ENCODE data around the gene COL26A1.
"Not testable (repeated sequence)": the region's sequence is repeated elsewhere in the genome, so short reads cannot be mapped to it uniquely, and the experiment has no call there.

The COL26A1 gene

DNA sequence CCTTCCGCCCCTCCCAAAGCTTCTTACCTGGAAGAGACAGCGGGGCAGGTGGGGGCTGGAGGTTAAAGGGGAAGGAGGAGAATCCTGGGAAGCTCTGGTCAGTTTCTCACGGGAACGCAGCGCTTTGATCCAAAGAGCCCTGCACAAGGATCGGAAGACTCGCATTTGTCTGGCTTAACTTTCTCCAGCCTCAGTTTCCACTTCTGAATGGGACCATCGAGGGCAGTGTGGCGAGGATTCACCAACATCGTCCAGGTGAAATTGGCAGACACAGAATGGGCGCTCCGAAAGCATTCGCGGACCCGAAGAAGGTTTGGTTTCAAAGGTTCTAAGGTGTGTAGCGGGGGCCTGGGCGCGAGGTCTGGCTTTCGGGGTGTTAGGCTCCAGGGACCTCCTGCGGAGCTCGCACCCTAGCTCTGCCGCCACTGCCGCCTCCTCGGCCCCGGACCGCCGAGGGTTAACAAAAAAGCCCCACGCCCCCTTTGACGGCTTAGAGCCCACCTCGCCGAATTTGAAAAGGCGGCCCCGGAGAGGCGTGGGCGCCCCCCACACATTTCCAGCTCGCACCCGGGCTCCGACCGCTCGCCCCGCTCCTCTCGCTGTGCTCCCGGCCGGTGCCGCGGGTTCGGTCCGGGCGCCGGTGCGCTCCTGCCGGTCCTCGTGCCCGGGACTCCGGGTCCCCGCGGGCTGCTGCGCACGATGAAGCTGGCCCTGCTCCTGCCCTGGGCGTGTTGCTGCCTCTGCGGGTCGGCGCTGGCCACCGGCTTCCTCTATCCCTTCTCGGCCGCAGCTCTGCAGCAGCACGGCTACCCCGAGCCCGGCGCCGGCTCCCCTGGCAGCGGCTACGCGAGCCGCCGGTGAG lies at the start of gene COL26A1:
TSS of gene COL26A1 (plus strand) at position 542 of the 862 bp plus-strand sequence. CDS start at position 700, 158 bp downstream.
- peak; percentile 13 to 61 (median 25) for DNase-seq

DNA sequence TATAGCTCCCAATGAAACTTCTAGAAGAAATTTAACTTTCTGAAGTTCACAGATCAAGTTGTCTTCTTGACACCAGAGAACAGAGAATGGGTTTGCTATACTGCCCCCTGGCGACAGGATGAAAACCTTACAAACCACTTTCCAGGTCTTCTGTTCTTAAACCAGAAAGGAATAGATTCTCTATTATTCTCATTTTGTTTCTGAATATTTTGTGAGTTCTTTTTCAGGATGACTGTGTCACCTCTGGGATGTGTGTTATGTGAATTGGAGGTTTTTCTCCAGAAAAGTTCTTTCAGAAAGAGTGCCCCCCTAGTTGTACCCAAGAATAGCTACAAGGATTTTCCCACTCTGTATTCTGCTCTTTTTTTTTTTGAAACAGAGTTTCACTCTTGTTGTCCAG lies 47.3 kb upstream of the COL26A1 start:
- peak; percentile 62 to 71 (median 71) for DNase-seq

DNA sequence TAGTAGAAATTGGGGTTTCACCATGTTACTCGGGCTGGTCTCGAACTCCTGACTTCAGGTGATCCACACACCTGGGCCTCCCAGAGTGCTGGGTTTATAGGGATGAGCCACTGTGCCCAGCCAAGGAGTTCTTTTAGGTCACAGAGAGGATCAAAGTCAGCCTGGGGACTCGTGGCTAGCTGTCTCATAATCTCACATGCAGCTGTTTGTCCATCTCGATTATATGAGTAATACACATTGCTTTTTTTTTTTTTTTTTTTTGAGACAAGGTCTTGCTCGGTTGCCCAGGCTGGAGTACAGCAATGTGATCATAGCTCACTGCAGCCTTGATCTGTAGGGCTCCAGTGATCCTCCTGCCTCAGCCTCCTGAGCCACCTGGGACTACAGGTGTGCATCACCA lies 43.3 kb upstream of the COL26A1 start:
- DNase-seq = no peak

DNA sequence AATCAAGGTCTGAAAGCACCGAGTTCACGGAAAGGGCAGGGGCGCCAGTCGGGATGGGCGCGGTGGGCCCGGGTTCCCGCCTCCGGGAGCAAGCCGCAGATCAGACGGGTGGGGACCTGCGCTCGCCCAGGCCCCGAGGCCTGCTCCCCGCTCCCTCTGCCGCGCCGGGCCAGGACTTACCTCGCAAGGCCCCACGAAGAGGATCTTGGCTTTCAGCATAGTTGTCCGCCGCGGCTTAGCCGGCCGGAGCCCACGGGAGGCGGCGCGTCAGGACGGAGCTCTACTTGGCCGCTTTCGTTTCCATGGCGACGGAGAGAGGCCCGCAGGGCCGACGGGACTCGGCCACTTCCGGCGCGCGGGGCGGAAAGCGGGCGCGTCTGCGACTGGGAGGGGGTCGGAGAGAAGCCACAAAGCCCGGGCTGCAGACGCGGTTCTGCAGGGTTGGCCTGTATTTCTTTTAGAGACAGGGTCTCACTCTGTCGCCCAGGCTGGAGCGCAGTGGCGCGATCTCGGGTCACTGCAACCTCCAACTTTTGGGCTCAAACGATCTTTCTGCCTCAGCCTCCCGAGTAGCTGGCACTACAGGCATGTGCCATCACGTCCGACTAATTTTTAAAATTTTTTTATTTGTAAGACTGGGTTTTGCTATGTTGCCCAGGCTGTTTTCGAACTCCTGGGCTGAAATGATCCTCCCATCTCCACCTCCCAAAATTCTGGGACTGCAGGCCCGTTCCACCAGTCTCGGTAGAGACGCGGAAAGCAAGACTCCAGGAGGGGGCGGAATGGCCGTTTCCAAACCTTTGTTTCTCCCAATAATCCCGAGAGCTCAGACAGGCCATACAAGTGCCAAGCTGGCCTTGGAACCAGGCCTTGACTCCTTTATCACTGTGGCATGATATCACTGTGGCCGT lies 40.9 kb upstream of the COL26A1 start, which contains the start of gene IFT22:
TSS of gene IFT22 (minus strand) at position 322 of the 911 bp plus-strand sequence. CDS start at position 219, 103 bp downstream.
- DNase-seq = peak; percentile 96 to 98 (median 98)

DNA sequence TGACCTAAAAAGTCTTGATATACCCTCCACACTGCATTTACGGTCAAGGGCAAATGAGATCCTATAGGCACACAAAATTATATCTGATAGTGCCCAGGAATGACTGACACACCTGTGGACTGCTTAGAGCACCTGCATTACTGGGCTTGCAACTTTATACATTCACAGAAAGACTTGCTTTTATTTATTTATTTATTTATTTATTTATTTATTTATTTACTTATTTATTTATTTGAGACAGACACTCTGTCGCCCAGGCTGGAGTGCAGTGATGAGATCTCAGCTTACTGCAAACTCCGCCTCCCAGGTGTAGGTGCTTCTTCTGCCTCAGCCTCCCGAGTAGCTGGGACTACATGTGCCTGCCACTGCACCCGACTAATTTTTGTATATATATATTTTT lies 34.5 kb upstream of the COL26A1 start:
- no peak for DNase-seq

DNA sequence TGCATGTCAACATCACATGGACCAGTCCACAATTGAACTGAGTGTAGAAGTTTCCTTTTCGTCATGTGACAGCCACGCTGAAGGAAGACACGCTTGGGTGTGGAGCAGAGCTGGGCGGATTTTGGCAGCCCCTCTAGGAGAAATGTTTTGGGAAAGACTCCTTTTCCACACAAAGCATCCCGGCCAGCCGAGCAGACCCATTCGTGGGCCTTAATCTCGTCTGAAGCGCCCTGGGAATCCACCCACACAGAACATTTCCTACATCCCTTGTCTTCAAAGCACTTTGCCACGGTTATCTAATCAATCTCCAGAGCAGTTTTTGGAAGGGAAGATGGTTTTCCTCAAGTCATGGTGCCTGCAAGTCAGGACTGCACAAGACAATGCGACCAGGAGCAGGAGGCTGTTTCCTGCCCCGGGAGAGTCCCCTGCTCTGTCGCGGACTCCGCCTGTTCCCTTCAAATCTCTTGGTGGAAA lies 32.6 kb upstream of the COL26A1 start:
- no peak for DNase-seq

DNA sequence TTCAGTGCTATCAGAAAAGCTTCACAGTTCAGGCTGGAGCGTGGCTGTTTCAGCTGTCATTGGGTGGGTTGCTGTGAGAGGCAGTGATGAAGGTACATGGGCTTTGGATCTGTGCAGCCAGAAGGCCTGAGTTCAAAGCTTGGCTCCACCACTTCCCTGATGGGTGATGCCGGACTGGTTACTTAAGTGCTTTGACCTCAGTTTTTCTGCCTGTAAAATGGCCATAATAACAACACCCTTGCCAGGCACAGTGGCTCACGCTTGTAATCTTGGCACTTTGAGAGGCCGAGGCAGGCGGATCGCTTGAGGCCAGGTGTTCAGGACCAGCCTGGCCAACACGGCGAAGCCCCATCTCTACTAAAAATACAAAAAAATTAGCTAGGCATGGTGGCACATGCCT lies 30.6 kb upstream of the COL26A1 start:
- no peak for DNase-seq

DNA sequence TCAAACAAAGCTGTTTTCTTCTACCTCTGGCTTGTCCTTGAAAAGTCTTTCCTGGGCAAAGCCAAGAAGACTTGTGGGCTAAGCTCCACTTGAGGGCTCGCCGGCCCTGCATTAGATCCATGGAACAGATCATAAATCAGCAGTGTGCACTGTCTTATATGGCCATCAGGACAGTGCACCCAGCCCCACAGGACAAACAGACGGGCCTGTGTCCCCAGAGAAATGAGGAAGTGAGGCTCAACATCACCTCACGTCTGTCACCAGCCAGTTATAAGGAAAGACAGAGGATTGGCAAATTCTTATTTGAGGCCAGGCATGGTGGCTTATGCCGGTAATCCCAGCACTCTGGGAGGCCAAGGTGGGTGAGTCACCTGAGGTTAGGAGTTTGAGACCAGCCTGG lies 28.8 kb upstream of the COL26A1 start:
- peak in 1 of 3 donors; percentile 17 for DNase-seq

DNA sequence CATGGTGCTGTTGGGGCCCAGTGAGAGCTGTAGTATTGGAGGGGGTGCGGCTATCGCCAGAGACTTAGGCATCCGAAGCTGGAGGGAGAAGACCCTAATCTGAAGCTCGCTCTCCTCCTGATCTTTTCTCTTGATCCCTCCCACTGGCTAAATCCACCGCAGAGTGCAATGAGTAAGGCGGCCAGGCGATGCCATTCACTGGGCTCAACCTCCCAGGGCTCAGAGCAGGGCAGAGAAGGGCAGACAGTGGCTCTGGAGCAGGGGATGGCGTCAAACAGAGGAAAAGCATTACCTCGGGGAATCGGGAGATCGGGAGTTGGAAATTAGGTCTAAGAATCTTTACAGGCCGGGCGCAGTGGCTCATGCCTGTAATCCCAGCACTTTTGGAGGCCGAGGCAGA lies 22.3 kb upstream of the COL26A1 start:
- DNase-seq = no peak

DNA sequence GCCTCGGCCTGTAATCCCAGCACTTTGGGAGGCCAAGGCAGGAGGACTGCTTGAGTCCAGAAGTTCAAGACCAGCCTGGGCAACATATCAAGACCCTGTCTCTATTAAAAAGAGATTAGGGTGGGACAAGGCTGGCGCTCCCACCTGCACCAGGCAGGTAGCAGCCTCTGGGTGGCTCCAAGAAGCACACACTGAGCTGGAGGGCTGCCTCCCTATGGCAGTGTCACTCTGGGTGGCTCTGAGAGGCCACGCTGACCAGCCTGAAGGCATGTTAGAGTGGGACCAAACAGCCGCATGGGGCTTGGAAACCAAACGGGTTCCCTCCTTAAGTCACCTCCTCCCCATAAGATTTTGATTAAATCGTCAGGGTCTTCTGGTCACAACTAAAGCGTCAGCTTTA lies 19.8 kb upstream of the COL26A1 start:
- no peak for DNase-seq

DNA sequence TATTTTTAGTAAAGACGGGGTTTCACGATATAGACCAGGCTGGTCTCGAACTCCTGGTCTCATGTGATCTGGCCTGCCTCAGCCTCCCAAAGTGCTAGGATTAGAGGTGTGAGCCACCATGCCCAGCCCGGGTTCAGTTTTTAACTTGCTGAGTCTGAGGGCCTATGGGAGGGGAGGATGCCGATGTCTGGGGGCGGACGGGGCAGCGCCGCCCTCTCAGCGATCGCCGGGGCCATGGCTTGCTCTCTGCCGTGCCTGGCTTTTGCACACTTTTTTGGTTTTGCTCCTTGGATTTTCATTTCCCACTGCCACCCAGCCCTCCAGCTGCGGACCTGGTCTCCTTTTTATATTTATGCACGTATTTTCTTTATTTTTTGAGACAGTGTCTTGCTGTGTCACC lies 15.2 kb upstream of the COL26A1 start:
- no peak for DNase-seq

DNA sequence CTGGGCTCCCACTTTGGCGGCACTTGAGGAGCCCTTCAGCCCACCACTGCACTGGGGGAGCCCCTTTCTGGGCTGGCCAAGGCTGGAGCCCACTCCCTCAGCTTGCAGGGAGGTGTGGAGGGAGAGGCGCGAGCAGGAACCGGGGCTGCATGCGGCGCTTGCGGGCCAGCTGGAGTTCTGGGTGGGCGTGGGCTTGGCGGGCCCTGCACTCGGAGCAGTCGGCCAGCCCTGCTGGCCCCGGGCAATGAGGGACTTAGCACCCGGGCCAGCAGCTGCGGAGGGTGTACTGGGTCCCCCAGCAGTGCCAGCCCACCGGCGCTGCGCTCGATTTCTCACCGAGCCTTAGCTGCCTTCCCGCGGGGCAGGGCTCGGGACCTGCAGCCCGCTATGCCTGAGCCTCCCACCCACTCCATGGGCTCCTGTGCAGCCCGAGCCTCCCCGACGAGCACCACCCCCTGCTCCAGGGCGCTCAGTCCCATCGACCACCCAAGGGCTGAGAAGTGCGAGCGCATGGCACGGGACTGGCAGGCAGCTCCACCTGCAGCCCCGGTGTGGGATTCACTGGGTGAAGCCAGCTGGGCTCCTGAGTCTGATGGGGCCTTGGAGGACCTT lies 14.1 kb upstream of the COL26A1 start:
- not testable (repeated sequence) for DNase-seq

DNA sequence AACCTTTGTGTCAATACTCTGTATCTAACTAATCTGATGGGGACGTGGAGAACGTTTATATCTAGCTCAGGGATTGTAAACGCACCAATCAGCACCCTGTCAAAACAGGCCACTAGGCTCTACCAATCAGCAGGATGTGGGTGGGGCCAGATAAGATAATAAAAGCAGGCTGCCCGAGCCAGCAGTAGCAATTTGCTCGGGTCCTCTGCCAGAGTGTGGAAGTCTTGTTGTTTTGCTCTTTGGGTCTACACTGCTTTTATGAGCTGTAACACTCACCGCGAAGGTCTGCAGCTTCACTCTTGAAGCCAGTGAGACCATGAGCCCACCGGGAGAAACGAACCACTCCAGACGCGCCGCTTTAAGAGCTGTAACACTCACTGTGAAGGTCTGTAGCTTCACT lies 13.4 kb upstream of the COL26A1 start:
- DNase-seq = not testable (repeated sequence)

DNA sequence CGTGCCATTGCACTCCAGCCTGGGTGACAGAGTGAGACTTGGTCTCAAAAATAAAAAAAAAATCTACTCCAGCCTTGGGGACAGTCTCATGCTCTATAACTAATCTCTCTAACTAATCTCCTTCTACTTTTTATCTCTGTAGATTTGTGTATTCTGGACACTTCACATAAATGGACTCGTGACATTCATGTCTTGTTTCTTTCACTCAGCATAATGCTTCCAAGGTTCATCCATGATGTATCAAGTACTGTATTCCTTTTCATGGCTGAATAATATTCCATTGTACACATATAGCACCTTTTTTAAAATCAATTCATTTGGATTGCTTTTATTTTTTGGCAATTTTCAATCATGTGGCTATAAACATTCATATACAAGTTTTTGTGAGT lies 9.8 kb upstream of the COL26A1 start:
- DNase-seq = no peak

DNA sequence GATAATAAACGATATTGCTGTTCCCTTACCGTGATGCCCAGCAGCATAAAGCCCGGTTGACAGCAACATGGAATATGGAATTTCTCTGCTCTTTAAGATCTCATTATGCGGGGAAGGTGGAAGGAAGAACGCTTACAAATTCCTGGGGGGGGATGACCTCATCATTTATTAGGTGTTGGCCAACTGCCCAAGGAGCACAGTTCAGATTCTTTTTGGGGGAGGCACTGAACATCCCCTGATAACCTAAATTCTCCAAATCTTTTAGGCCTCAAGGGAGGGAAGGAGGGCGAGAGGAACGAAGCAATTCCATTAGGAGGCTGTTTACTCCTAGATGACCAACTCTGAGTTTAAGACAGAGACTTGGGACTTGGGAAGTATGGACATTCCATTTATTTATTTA lies 5.2 kb upstream of the COL26A1 start:
- no peak for DNase-seq

DNA sequence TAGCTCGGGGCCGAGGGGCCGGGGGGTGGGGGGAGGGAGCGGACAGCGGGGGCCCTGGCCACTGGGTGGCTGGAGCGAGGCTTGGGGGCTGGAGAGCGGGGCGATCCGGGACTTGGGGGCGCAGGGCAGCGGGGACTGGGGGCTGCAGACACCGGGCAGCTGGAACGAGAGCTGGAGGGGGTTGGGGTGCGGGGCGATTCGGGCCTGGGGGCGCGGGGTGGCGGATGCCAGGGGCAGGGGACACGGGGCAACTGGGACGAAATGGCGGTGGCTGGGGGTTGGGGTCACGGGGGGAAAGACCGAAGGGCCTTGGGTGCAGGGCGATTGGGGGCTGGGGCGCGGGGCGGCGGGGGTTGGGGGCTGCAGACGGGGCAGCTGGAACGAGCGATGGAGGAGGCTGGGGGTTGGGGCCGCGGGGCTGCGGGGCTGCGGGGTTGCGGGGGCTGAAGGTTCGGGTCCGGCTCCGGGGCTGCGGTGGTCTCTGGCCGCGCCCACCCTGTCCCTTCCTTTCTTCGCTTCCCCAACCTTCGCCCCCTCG lies 590 bp downstream of the COL26A1 start:
- no peak for DNase-seq

DNA sequence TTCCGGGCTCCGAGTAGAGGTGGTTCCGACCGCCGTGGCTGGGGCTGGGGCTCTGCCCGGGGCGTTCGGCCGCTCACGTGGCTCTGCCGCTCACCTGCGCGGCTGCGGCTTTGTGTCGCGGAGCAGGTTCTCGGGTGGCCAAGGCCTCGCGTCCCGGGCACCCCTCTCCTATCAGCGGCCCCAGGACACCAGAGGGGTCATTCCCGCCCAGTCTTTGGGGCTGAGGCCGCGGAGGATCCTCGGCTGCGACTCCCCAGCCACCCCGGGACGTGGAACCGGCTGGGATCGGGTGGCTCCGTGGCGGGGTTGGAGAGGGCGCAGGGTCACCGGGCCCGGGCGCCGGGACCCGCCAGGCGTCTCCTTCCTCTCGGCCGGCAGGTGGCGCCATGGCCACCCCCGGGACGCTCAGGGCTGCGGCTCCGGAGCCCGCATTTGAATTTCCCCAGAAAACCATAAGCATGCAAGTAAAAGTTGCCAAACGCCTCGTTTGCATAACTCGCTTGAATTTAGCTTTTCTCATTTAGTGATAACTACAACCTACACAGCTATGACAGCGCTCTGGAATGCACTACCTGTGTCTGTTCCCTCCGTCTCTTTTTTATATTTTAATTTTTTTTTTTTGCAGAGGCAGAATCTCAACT lies 1.2 kb downstream of the COL26A1 start:
- DNase-seq = peak; percentile 72 to 91 (median 83)

DNA sequence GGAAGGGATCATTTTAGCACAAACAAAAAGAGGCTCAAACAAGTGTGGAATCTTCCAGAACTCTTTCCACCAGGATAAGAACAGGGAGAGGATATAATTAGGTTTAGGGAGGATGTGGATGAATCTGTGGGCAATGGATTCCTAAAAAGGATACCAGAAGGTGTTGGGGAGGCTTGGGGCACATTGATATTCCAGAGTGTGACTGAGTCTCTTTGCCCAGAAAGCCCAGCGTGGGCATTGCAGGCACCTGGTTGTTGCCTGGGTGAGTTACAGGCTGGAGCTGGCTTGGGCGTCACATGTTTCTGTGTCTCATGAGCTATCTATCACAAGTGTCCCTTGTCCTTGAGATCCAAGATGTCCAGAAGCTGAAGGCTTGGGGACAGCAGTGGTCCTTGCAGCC lies 3.3 kb downstream of the COL26A1 start:
- no peak for DNase-seq

DNA sequence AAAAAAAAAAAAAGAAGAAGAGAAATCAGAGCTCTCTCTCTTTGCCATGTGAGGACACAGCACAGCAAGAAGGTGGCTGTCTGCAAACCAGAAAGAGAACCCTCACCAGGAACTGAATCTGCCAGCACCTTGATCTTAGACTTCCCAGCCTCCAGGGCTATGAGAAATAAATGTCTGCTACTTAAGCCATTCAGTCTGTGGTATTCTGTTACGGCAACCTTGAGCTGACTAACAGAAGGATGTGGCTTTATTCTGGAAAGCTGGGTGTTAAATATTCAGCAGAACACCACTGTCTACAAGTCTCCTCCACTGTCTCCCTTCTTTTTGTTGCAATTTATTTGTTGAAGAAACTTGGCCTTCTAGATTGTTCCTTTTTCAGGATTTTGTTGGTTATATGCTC lies 5.0 kb downstream of the COL26A1 start:
- no peak for DNase-seq

DNA sequence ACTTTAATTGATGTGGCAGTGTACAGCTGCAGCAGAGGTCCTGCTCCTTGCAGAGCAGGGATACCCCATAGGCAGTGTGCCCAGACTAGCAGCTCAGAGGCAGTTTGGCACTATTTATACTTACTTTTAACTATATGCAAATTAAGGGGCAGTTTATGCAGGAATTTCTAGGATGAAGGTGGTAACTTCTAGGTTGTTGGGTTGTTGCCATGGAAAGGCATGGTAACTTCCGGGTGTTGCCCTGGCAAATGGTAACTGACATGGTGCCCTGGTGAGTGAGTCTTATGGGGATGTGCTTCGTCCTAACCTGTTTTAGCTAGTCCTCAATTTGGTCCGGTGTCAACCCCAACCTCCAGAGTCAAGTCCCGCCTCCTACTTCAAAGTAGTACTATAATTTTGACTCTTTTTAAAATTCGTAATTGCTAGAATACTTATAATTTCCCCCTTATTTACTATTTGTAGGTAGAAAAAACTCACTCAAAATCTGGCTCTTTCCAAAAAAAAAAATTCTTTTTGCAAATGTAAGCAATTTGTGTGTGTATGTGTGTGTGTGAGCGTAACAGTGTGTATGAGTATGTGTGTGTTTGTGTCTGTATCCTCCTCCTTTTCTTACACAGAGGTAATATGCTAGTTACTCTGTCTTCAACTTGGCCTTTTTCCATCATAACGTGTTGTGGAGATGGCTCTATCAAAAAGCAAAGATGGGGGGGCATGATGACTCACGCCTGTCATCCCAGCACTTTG lies 5.9 kb downstream of the COL26A1 start:
- no peak for DNase-seq

DNA sequence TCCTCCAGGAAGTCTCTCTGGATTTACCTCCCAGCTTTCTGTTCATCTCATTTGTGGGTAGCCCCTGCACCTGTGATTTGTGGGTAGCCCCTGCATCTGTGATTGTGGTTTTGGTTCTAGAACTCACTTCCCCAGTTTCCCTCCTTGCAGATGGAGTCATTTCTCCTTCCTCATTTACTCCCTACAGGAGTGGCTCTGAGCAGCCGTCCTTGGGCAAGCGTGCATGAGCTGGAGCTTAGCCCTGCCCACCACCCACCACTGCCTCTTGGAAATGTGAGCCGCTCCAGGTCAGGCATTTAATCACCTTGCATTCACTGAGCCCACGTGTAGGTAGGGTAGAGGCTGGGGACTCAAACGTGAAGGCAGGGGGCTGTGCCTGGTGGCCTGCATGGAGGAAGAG lies 8.2 kb downstream of the COL26A1 start:
- DNase-seq = peak; percentile 14 to 71 (median 62)

Measured in suppressor macrophage treated with lipopolysaccharide for 1 hour (primary cell).